Measurements from ENCODE around the gene SRC. TPM values are rescaled to one million over a fixed set of nuclear protein-coding genes. Genes with fewer than 3 reads are reported as not detected.

Gene SRC
- total RNA-seq, 1 donor from 2014 or later = 49.7 TPM

- no peak overlapping the region for H3K4me3 ChIP-seq (ENCODE audit: low read depth, low read length)
- DNase-seq (ENCODE audit: low read depth) = no peak
- H3K27me3 ChIP-seq (ENCODE audit: control insufficient read depth, insufficient read depth, low read length) = no peaks in the 10 kb centered on the region
- TF ChIP-seq CTCF (IDR thresholded peaks at IDR 0.05; ENCODE audit: insufficient read depth, low read length, poor library complexity, severe bottlenecking) = no peak
- H3K36me3 ChIP-seq (ENCODE audit: control insufficient read depth, insufficient read depth, low read length) = peaks cover 2% of the 10 kb centered on the region
Measured at GRCh38 chr20:37398750-37399621, 53.0 kb downstream of the SRC start.

GRCh38 chr20:37401282-37401929 lies 55.5 kb downstream of the SRC start:
- no peak for DNase-seq (ENCODE audit: low read depth)
- TF ChIP-seq CTCF (IDR thresholded peaks at IDR 0.05; ENCODE audit: insufficient read depth, low read length, poor library complexity, severe bottlenecking) = no peak
- Histone ChIP-seq H3K36me3 (ENCODE audit: control insufficient read depth, insufficient read depth, low read length) (peaks cover 2% of the 10 kb centered on the region), H3K4me3 (ENCODE audit: low read depth, low read length) (no peak overlapping the region), H3K27me3 (ENCODE audit: control insufficient read depth, insufficient read depth, low read length) (no peaks in the 10 kb centered on the region)

- no peak for TF ChIP-seq CTCF (IDR thresholded peaks at IDR 0.05; ENCODE audit: insufficient read depth, low read length, poor library complexity, severe bottlenecking)
- H3K4me3 ChIP-seq (ENCODE audit: low read depth, low read length) = no peak overlapping the region
- H3K27me3 ChIP-seq (ENCODE audit: control insufficient read depth, insufficient read depth, low read length) = no peaks in the 10 kb centered on the region
- peaks cover 2% of the 10 kb centered on the region for H3K36me3 ChIP-seq (ENCODE audit: control insufficient read depth, insufficient read depth, low read length)
- DNase-seq (ENCODE audit: low read depth) = no peak
Measured at GRCh38 chr20:37401930-37402675, 56.2 kb downstream of the SRC start.

- no peak overlapping the region for H3K4me3 ChIP-seq (ENCODE audit: low read depth, low read length)
- no peak for DNase-seq (ENCODE audit: low read depth)
- peaks cover 9% of the 10 kb centered on the region for H3K27me3 ChIP-seq (ENCODE audit: control insufficient read depth, insufficient read depth, low read length)
- peaks cover 2% of the 10 kb centered on the region for H3K36me3 ChIP-seq (ENCODE audit: control insufficient read depth, insufficient read depth, low read length)
- no peak for TF ChIP-seq CTCF (IDR thresholded peaks at IDR 0.05; ENCODE audit: insufficient read depth, low read length, poor library complexity, severe bottlenecking)
Measured at GRCh38 chr20:37403107-37404033, 57.4 kb downstream of the SRC start.

GRCh38 chr20:37404461-37404890 lies 58.5 kb downstream of the SRC start:
- H3K4me3 ChIP-seq (ENCODE audit: low read depth, low read length) = no peak overlapping the region
- no peak for DNase-seq (ENCODE audit: low read depth)
- peaks cover 1% of the 10 kb centered on the region for H3K36me3 ChIP-seq (ENCODE audit: control insufficient read depth, insufficient read depth, low read length)
- no peak for TF ChIP-seq CTCF (IDR thresholded peaks at IDR 0.05; ENCODE audit: insufficient read depth, low read length, poor library complexity, severe bottlenecking)
- peaks cover 19% of the 10 kb centered on the region for H3K27me3 ChIP-seq (ENCODE audit: control insufficient read depth, insufficient read depth, low read length)

All from kidney epithelial cell (primary cell).